SK-N-MC (cell line): ENCODE data around the gene SCLY.

Source experiments
- EZH2 ChIP-seq: fragments of 200-600 bp; sonication (generic); IDR thresholded peaks from one replicate; pipeline ENCODE4 v1.6.1; 2017; ENCODE audit warnings: antibody characterized with exemption
- FOXP2 ChIP-seq: optimal IDR thresholded peaks from 2 replicates; pipeline ENCODE3; 2011; ENCODE audit warnings: mild to moderate bottlenecking, moderate library complexity; ENCODE audit not compliant: insufficient read depth; ENCODE audit errors: extremely low read length, control extremely low read depth
- POLR2AphosphoS5 ChIP-seq: IDR thresholded peaks from 2 replicates; pipeline ENCODE4 v1.6.1; 2012; ENCODE audit warnings: mild to moderate bottlenecking, low read depth, low read length, borderline replicate concordance

DNA sequence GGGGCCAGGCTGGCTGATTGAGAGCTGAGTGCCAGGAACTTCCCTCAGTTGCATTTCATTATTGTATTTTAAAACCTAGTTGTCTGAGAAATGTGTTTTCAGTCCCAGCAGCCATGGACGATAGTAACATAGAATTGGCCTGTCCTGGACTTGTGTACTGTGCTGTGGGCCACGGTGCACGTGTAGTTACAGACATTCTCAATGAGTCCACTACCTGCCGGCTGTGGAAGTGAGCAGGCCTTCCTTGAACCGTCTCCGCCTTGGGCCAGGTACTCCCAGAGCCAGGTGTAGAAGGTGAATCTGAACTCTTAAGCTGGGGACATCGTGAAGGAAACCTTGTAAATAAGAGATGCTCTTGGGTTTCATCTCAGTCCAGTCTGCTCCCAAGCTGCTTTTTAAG lies 47.0 kb upstream of the SCLY start:
- TF ChIP-seq POLR2AphosphoS5 (no peak), EZH2 (no peak), FOXP2 (no peak)
